NCI-H2227 (cell line): ENCODE results near the gene PNMT.

ENCODE experiments used
- DNase-seq: peaks from one replicate; lab custom pipeline; 2025; ENCODE audit not compliant: unreplicated experiment; lab: John Stamatoyannopoulos, UW

PNMT gene

DNA sequence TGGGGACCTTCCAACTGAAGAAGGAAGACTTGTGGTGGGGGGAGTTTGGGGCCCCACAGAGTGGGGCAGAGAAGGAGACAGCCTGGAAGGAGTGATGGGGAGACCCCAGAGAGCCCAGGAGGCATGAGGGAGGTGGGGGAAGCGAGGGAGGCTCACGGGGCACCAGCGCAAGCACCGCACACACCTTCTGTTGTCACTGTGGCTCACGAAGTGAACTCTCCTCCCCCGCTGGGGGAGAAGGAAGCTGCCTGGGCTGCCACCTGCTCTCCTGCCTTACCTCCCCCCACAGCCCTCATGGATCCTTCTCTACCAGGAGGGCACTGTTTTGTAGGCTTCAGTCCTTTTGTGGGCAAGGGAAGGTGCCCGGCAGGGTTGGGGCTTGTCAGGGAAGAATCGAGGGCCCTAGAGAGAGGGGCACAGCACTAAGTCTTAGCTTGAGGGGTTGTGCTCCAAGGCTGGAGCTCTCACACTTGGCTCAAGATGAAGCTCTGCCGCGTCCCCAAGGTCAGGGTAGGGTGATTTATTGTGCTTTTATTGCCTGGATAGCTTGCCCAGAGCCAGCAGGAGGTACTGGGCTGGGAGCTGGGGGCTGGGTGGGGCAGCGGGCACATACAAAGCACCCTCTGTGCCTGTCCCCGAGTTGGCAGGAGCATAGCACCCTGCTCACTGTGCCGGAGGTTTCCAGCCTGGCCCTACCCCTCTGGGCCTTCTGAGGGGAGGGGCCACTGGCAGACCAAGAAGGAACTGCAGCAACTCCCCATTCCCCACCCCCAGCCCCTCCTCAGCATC is 35.9 kb upstream of the PNMT start:
- DNase-seq, result no peak

DNA sequence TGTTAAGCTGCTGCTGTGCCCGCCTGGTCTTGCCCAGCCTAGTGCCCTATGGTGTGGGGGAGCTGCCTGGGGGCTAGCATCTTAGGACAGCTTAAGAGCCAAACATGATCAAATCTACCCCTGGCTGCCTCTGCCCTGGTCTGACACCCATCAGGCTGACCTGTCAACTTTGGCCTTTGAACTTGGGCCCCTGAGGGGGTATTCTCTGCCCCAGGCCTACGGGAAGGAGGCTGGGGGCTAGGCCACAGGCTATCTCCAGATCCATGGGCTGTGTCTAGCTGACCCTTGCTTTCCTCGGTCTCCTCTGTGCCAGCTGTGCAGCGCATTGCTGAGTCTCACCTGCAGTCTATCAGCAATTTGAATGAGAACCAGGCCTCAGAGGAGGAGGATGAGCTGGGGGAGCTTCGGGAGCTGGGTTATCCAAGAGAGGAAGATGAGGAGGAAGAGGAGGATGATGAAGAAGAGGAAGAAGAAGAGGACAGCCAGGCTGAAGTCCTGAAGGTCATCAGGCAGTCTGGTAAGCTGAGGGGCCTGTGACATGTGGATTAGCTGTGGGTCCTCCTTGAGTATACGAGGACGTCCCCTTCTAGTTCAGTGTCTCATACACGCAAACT is 34.6 kb upstream of the PNMT start:
- DNase-seq, result no peak

DNA sequence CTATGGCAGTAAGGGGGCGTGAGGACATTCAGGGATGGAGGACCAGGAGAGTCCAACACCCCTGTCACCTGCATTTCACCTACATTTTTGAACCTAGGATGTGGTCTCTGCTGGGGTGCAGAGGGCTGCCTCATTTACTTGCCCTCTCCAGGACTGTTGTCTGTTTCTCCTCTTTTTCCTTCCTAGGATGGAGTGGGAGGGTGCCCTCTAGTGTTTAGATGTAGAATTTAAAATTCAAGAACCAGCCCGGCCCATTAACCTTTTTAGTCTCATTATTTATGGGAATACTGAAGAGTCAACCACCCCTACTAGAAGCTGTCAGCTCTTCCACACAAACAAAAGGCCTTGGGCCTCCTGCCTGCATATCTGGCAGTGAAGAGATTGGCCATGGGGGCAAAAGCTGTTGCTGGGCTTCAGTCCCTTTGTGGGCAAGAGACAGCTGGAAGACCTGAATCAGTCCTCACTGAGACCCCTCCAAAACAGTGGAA is 33.8 kb upstream of the PNMT start:
- peak; percentile 61 for DNase-seq

DNA sequence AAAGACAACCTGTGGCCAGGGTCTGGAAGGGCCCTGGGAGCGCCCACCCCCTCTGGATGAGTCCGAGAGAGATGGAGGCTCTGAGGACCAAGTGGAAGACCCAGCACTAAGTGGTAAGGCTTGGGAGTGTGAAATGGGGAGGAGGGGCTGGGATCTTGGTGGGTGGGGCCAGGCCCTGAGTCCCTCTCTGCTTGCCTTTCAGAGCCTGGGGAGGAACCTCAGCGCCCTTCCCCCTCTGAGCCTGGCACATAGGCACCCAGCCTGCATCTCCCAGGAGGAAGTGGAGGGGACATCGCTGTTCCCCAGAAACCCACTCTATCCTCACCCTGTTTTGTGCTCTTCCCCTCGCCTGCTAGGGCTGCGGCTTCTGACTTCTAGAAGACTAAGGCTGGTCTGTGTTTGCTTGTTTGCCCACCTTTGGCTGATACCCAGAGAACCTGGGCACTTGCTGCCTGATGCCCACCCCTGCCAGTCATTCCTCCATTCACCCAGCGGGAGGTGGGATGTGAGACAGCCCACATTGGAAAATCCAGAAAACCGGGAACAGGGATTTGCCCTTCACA is 32.6 kb upstream of the PNMT start:
- no peak for DNase-seq

DNA sequence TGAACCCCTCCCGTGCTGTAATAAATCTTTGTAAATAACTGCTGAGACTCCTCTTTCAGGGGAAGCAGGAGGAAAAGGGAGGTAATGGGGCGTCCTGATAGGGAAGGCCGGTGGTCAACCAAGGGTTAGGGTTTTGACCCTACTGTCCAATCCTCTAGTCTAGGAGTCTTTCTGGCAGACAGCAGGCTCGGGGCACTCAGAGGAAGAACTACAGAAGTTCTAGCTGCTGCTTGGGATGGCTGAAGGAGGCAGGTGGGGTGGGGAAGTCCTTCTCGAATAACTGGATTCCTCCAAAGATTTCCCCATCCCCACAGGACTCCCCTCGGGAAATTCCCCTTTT is 31.7 kb upstream of the PNMT start:
- no peak for DNase-seq

DNA sequence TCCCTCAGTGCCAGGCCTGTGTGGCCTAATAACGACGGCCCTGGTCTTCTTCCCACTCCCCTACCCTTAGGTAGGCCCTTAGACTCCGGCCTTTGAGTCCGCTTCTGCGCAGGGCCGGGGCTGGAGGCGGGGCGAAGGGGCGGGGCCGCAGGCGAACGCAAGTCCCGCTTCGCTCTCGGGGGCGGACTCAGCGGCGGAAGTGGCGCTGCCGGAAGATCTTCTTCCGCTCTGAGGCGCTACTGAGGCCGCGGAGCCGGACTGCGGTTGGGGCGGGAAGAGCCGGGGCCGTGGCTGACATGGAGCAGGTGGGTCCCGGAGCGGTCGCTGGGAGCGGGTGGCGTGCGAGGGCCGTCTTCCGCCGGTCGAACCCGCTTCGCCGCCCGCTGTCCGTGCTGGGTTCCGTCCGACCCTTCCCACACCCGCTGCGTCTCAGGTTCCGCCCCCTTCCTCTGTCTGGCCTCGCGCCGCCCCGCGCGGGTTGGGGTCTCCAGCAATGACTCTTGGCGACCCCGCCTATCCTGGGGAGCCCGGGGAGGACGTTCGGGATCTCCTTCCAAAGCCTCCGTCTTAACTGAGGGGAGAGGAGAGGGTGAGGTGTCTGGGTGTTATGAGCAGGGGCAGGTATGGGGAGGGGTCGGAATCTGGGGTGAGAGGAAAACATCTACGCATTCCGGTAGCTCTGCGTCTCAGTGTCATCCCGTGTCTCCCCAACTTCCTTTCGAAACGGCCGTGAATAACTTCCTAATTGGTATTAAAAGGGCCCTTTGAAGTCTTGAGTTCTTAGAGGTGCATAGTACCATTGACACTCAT is 31.1 kb upstream of the PNMT start, which contains the start of gene STARD3:
STARD3 (plus strand) TSS at position 218 of the 810 bp plus-strand sequence. CDS start 16,388 bp downstream, outside the sequence.
- peak; percentile 93 for DNase-seq

DNA sequence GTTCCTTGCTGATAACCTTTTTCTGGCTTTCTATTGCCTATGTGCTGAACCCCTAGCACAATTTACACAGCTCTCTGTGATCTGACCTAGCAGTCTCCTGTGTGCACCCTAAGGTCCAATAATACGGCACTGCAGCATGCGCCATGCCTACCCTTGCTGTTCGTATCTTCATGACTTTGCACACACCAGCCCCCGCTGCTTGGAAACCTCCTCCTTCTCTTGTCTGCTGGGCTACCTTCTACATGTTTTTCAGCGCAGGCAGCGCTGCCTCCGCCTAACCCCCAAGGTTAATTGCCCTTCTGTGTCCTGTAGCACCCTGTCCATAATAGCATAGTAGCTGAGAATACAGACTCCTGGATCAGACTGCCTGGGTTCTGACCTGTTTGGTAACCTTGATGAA is 29.9 kb upstream of the PNMT start:
- no peak for DNase-seq

DNA sequence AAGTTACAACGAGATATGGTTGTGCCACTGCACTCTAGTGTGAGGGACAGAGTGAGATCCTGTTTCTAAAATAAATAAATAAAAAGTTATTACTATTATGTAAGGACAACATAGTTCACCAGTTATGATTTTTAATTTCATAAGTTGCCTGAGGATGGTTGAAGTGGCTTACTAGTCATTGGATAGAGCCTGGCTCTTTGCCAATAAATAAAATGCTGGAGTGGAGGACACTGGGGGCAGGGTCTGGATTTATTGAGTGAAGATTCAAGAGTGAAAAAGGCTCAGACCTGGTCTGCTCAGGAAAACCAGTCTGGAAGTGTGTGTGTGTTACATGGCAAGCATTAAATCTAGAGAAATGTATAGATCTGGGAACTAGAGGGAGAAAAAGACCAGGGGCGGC is 29.2 kb upstream of the PNMT start:
- DNase-seq, result no peak

DNA sequence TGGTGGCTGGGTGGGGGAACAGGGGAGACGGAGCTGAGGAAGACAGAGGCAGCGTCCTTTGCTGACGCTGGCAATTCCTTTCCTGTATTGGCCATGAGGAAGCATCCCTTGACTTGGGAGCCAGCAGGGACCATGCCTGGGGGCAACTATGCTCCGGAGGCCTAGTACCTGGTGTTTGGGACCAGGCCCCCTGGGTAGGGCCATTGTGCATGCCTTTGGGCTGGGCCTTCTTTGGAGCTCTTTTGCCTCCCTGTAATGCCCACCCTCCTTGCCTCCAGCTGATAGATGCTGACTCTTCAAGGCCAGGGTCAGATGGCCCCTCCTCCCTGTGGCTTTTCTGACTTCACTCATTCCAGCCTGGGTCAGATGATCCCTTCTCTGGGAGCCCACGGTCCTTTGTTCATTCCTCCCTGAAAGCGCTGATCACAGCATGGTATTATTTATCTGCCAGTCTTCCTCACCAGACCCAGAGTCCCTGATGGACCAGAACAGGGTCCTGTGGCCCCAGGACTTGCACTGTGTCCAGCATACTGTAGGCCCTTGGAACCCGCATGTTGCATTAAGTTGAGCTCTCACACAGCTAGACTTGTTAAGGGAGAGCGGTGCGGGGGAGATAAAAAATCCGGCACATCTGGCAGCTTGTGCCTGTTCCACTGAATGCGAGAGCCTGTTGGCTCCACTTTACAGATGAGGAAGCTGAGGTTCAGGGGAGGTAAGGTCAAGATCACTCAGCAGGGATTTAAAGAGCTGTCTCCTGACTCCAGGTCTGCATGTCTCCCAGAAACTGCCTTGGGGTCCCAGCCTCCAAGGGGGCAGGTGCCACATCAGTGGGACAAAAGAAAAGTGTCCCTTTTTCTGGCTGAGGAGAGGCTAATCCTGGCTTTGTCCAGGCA is 28.4 kb upstream of the PNMT start:
- no peak for DNase-seq

DNA sequence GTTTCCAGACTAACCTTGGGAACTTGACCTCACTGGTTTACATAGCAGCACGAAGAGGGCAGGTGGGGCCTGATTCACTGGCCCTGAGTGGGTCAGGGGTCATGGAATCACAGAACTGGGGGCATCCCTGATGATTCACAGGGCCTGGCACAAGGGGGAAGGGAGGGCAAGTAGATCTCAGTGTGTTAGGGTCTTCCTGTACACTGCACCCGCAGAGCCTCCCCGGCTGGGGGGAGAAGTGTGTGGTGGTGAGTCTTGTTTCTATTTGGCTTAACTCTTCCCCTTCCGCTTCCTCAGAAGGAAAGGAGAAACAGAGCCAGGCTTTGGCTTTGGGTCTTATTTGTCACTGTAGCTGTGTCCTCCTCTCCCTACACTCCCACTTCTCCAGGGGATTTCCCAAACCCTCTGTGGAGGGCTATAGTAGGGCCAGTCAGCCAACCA is 27.6 kb upstream of the PNMT start:
- DNase-seq, result no peak

DNA sequence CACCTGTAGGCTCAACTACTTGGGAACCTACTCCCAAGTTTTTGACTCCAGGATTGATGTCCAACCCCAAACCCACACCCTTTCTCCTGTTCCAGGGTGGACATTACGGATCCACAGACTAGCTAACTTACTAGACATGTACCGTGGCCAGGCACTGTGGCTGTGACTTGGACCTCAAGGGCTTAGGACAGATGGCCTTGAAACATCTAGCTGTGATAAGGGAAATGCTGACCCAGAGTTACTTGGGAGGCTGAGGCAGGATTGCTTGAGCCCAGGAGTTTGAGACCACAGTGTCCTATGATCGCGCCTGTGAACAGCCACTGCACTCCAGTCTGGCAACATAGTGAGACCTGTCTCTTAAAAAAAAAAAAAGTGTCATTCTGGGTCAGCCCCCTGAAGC is 27.2 kb upstream of the PNMT start:
- no peak for DNase-seq

DNA sequence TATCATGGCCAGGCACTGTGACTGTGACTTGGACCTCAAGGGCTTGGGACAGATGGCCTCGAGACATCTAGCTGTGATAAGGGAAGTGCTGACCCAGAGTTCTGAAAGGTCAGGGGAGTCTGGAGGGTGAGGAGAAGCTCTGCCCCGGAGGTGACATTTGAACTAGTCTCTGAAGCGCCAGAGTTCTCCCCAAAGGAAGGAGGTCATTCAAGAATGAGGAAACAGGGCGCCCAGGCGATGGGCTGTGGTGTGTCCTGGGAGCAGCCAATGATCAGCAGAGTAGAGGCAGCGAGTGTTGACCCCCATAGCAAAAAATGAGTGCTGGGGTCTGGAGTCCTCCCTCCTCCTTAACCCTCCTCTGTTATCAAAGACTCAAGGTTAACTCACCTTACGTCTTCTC is 26.4 kb upstream of the PNMT start:
- DNase-seq, result no peak

DNA sequence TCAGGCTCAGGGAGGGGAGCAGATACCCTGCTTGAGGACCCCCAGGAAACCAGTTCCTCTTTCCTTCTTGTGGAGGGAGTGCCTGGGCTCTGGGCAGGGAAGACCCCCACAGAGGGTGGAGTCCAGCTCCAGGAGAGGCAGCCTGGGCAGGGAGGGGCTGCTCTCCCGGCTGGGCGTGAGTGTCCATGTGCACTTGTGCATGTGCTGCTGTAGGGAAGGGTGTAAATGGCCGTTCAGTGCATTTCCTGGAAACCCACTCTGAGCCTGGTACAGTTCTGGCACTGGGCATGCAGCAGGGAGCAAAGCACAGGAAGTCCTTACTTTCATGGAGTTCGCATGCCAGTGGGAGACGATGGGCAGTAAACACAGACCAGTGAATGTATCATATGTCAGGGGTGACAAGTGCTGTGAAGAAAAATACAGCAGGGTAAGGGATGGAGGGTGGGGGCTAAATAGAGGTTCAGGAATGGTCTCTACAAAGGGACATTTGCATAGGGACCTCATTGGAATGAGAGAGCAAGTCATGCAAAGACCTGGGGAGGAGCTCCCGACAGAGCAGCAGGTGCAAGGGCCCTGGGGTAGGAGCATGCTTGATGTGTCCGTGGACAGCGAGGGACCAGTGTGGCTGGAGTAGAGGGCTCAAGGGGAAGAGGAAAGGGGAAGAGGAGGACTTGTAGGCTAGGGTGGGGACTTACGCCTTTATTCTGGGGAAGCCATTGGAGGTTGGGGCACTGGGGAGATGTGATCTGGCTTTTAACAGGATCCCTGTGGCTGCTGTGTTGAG is 25.8 kb upstream of the PNMT start:
- DNase-seq, result no peak

DNA sequence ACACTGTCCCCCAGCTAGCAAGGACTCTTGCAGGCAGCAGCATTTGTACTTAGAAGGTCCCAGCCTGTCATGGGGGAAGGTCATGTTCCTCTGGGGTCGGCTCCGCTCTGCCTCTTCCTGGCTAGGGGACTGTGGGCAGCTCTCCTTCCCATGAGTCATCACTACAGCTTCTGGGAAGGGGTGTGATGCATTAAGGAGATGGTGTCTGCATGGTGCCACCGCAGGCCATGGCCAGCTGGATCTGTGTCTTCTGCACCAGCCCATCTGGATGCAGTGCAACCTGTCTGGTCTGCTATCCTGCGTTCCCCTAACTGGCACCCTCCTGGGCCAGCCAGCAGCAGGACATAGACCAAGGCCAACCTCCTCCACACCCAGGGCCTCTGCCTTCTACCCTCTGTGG is 25.0 kb upstream of the PNMT start:
- no peak for DNase-seq

DNA sequence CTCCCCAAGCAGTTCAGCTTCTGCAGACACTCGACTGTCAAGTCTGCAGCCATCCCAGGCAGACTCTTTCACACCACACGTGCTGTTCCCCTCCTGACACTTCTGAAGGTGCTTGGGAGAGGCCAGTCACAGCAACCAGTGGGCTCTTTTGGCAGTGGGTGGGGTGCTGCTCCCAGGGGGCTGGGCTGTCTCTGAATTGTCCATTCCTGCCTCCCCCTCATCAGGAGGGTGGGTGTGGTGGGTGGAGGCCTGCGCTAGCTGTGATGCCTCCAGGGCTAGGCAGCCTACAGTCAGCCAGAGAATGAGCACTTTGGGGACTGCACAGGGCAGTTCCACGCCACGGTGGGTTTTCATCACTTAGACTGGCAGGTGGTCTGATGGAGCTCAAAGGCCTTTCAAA is 21.0 kb upstream of the PNMT start:
- DNase-seq, result no peak

DNA sequence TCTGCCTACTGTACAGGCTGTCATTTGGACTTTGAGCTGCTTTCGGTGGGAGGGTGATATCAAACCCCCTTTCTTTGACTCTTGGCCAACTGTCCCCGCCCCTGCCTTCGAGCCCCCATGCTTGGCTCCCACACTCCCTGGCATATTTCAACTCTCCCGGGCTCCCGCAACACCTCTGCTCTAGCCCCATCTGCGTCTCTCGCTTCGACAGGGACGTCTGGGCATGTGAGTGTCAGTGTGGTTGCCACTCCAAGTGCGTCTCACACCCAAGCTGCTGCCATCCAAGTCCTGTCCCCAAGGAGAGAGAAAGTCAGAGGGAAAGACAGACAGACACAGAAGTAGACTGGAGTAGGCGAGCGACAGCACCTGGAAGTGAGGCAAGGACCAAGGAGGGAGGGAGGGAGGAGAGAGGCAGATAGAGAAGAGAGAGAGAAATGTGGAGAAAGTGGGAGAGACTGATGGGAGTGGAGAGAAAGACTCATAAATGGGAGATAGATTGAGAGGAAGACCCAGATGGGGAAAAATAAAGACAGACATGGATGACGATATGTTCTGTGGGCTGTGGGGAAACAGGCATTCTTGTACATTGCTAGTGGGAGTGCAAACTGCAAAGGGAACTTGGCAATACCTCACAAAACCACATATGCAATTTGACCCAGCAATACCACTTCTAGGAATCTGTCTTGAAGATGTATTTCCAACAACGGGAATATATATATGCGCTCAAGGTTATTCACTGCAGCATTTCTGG is 19.5 kb upstream of the PNMT start:
- no peak for DNase-seq

DNA sequence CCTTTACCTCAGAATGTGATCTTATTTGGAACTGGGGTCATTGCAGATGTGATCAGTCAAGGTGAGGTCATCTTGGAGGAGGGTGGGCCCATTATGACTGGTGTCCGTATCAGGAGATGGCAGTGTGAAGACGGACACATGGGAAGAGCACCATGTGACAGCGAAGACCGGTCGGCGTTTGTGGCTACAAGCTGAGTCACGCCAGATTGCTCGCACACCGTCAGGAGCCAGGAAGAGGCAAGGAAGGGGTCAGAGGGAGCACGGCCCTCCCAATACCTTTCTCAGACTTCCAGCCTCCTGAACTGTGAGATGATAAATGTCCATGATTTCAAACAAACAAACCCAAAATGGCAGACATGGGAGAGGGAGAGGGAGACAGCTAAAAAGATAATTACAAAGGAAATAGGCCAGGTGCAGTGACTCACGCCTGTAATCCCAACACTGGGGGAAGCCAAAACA is 18.1 kb upstream of the PNMT start:
- DNase-seq, result no peak

DNA sequence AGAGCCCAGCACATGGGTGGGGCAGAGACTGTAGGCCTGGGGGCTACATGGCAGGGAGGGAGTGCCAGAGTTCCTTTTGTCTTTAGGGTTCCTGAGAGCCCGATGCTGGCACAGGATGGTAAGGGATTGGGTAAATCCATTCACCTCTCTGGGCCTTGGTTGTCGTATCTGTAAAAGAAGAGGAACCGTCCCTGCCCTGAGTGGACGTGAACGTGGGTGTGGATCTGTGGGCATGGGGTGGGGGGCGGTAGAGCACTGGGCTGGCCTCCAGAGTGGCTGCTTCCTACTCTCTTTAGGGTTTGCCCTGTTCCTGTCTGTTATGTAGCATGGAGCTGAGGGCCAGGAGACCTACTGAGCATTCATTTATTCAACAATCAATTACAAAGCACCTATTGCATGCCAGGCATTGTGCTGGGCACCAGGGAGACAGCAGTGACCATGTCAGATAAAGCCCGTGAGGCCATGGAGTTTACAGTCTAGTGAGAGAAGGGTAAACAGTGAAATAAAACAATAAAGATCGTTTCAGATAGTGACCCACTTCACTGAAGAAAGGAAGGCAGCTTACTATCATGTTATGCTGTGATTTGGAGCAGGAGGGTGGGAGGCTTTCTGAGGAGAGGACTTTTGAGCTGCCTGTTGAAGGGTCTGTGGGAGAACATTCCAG is 16.2 kb upstream of the PNMT start:
- no peak for DNase-seq
